Duodenal mucosa (tissue), 2 donors: Measurements from ENCODE around the gene MTIF2.
A peak's percentile ranks its signal among the peaks of the same experiment; 100 is the strongest.
"Not testable (repeated sequence)": the region's sequence is repeated elsewhere in the genome, so short reads cannot be mapped to it uniquely, and the experiment has no call there.

Experiments used
- H3K27ac ChIP-seq: one replicate; pipeline ENCODE4 v1.7.0; 2013; ENCODE audit warnings: low read depth, low read length
- H3K27me3 ChIP-seq, 2 donors: one replicate each; pipeline ENCODE4 v1.7.0; 2013; ENCODE audit warnings: low read length in 2 of 2, control low read depth in 1 of 2; ENCODE audit not compliant: insufficient read depth in 2 of 2, control insufficient read depth in 1 of 2
- H3K36me3 ChIP-seq, 2 donors: one replicate each; pipeline ENCODE4 v1.7.0; 2013; ENCODE audit warnings: low read length in 2 of 2, control low read depth in 1 of 2; ENCODE audit not compliant: insufficient read depth in 2 of 2, control insufficient read depth in 1 of 2
- H3K4me1 ChIP-seq, 2 donors: one replicate each; pipeline ENCODE4 v1.7.0; 2013; ENCODE audit warnings: low read length in 2 of 2, control low read depth in 1 of 2; ENCODE audit not compliant: insufficient read depth in 2 of 2, control insufficient read depth in 1 of 2
- H3K4me3 ChIP-seq, 2 donors: one replicate each; pipeline ENCODE4 v1.7.0; 2013; ENCODE audit warnings: low read length in 2 of 2, low read depth in 1 of 2
- H3K9ac ChIP-seq, 2 donors: one replicate each; pipeline ENCODE4 v1.7.0; 2013; ENCODE audit warnings: low read length in 2 of 2, low read depth in 1 of 2
- H3K9me3 ChIP-seq, 2 donors: one replicate each; pipeline ENCODE4 v1.7.0; 2013; ENCODE audit warnings: low read length in 2 of 2, control low read depth in 1 of 2; ENCODE audit not compliant: control insufficient read depth in 1 of 2

Gene MTIF2

GRCh38 chr2:55245411-55245810 lies 23.6 kb downstream of the MTIF2 start:
- Histone ChIP-seq H3K36me3 (peaks cover 15 to 64% of the 10 kb centered on the region in 2 donors), H3K9ac (no peak overlapping the region), H3K4me3 (no peak overlapping the region), H3K9me3 (no peaks in the 10 kb centered on the region), H3K27ac (no peak overlapping the region), H3K27me3 (no peaks in the 10 kb centered on the region), H3K4me1 (no peaks in the 10 kb centered on the region)

- H3K36me3 ChIP-seq: peaks cover 15 to 53% of the 10 kb centered on the region in 2 donors
- no peaks in the 10 kb centered on the region for H3K9me3 ChIP-seq
- no peaks in the 10 kb centered on the region for H3K4me1 ChIP-seq
- no peaks in the 10 kb centered on the region for H3K27me3 ChIP-seq
- H3K27ac ChIP-seq: no peak overlapping the region
- H3K9ac ChIP-seq: no peak overlapping the region
- H3K4me3 ChIP-seq: no peak overlapping the region
Observed at GRCh38 chr2:55242617-55243016, 26.4 kb downstream of the MTIF2 start.

- H3K27ac ChIP-seq, H3K4me1 ChIP-seq, H3K9ac ChIP-seq, H3K9me3 ChIP-seq, H3K27me3 ChIP-seq, H3K4me3 ChIP-seq: not testable (repeated sequence)
- peaks cover 10 to 53% of the 10 kb centered on the region in 2 donors for H3K36me3 ChIP-seq
Observed at GRCh38 chr2:55241582-55241981, 27.4 kb downstream of the MTIF2 start.

- H3K36me3 ChIP-seq: peaks cover 21 to 63% of the 10 kb centered on the region in 2 donors
- H3K9ac ChIP-seq: no peak overlapping the region
- H3K4me3 ChIP-seq: no peak overlapping the region
Observed at GRCh38 chr2:55239656-55240222, 29.3 kb downstream of the MTIF2 start.

GRCh38 chr2:55236992-55237543 lies 32.0 kb downstream of the MTIF2 start:
- Histone ChIP-seq H3K4me1 (peaks cover 15% of the 10 kb centered on the region in 2 donors), H3K27ac (no peak overlapping the region), H3K4me3 (no peak overlapping the region), H3K9me3 (no peaks in the 10 kb centered on the region), H3K36me3 (peaks cover 22 to 50% of the 10 kb centered on the region in 2 donors), H3K9ac (no peak overlapping the region), H3K27me3 (no peaks in the 10 kb centered on the region)

More at GRCh38 chr2:55239656-55240222, 29.3 kb downstream of the MTIF2 start:
- Histone ChIP-seq H3K9me3 (no peaks in the 10 kb centered on the region), H3K4me1 (no peaks in the 10 kb centered on the region), H3K27ac (no peak overlapping the region), H3K27me3 (no peaks in the 10 kb centered on the region)

GRCh38 chr2:55235724-55236538 lies 33.1 kb downstream of the MTIF2 start:
- H3K36me3 ChIP-seq: peaks cover 22 to 45% of the 10 kb centered on the region in 2 donors
- no peaks in the 10 kb centered on the region for H3K9me3 ChIP-seq
- no peak overlapping the region for H3K4me3 ChIP-seq
- no peak overlapping the region for H3K9ac ChIP-seq
- H3K27me3 ChIP-seq: no peaks in the 10 kb centered on the region
- H3K27ac ChIP-seq: no peak overlapping the region
- peaks cover 18 to 22% of the 10 kb centered on the region in 2 donors for H3K4me1 ChIP-seq

- Histone ChIP-seq H3K9me3 (no peaks in the 10 kb centered on the region), H3K4me1 (peaks cover 18 to 22% of the 10 kb centered on the region in 2 donors), H3K27ac (no peak overlapping the region), H3K9ac (peak overlapping the region; percentile 91 to 99), H3K36me3 (peaks cover 22 to 35% of the 10 kb centered on the region in 2 donors), H3K4me3 (peak overlapping the region; percentile 95 to 96), H3K27me3 (no peaks in the 10 kb centered on the region)
Observed at GRCh38 chr2:55233658-55233940, 35.4 kb downstream of the MTIF2 start.

GRCh38 chr2:55232863-55233657 lies 36.0 kb downstream of the MTIF2 start:
- H3K4me1 ChIP-seq: peaks cover 22% of the 10 kb centered on the region in 2 donors
- H3K9ac ChIP-seq: peak overlapping the region; percentile 91 to 99
- peak overlapping the region; percentile 71 for H3K27ac ChIP-seq
- peaks cover 22 to 34% of the 10 kb centered on the region in 2 donors for H3K36me3 ChIP-seq
- H3K4me3 ChIP-seq: peak overlapping the region; percentile 95 to 96
- no peaks in the 10 kb centered on the region for H3K27me3 ChIP-seq
- no peaks in the 10 kb centered on the region for H3K9me3 ChIP-seq

GRCh38 chr2:55232084-55232862 lies 36.8 kb downstream of the MTIF2 start, which contains the start of the genes CLHC1 and RPS27A:
Gene CLHC1 (minus strand): TSS chr2:55232293. CDS start chr2:55222411, 9,882 bp downstream.
Gene RPS27A (plus strand): TSS chr2:55232688. CDS start chr2:55232825, 137 bp downstream.
- H3K36me3 ChIP-seq: peaks cover 22 to 34% of the 10 kb centered on the region in 2 donors
- peak within 1 kb of the TSS; percentile 88 for H3K27ac ChIP-seq
- H3K4me1 ChIP-seq: peaks cover 22% of the 10 kb centered on the region in 2 donors
- no peaks in the 10 kb centered on the region for H3K27me3 ChIP-seq
- peak within 1 kb of the TSS; percentile 95 to 96 for H3K4me3 ChIP-seq
- peak within 1 kb of the TSS; percentile 91 to 99 for H3K9ac ChIP-seq
- H3K9me3 ChIP-seq: no peaks in the 10 kb centered on the region
